ENCODE measurements around the gene ERBB4. TPM values are rescaled to one million over a fixed set of nuclear protein-coding genes. Genes with fewer than 3 reads are reported as not detected.

Gene ERBB4
- total RNA-seq, 1 donor from 2014 or later, result 22.6 TPM

DNA sequence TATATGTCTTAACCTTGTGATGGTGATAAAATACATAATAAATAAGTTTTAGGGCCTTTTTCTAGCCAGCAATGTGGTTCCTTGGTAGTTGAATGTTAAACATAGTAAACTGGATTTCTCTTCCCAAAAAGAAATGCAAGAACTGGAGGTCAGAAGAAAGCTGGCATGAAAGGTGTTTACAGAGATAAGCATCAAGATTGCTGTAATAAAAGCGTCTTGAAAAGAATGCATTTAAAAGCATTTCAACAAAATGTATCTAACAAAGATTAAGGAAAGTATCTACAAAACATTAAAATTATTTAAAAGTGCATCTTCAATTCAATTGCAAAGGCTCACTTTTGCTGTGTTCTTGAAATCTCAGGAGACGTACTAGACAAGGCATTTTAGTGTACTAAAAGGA, 419.0 kb downstream of the ERBB4 start:
- DNase-seq (no peak), ATAC-seq (no peak)
- no peak overlapping the region for H3K27ac ChIP-seq
- no peaks in the 10 kb centered on the region for H3K4me1 ChIP-seq
- TF ChIP-seq, protein P1, sequence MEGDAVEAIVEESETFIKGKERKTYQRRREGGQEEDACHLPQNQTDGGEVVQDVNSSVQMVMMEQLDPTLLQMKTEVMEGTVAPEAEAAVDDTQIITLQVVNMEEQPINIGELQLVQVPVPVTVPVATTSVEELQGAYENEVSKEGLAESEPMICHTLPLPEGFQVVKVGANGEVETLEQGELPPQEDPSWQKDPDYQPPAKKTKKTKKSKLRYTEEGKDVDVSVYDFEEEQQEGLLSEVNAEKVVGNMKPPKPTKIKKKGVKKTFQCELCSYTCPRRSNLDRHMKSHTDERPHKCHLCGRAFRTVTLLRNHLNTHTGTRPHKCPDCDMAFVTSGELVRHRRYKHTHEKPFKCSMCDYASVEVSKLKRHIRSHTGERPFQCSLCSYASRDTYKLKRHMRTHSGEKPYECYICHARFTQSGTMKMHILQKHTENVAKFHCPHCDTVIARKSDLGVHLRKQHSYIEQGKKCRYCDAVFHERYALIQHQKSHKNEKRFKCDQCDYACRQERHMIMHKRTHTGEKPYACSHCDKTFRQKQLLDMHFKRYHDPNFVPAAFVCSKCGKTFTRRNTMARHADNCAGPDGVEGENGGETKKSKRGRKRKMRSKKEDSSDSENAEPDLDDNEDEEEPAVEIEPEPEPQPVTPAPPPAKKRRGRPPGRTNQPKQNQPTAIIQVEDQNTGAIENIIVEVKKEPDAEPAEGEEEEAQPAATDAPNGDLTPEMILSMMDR (IDR thresholded peaks at IDR 0.05), result no peak
- intact Hi-C loops (cut with DNase I), result no loop called here
- H3K9me3 ChIP-seq, result no peaks in the 10 kb centered on the region
- no peaks in the 10 kb centered on the region for H3K36me3 ChIP-seq
- no peak overlapping the region for H3K4me3 ChIP-seq
- H3K27me3 ChIP-seq, result no peaks in the 10 kb centered on the region

DNA sequence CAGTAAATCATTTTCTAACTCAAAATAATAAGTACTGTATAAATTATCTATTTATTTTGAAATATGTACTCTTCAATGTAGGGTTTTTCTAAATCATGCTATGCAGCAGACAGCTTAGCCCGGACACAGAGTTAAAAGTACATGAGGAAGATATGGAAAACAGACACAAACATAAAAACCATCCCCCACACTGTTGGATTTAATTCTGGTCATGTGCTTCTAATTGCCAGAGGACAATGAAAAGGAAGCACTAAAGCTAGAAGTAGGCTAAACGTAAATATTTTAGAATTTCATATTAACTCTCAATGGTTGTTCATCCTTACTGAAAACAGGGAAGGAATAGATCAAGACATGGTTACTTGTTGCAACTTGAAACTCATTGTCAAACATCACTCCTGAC, 420.7 kb downstream of the ERBB4 start:
- no peak overlapping the region for H3K27ac ChIP-seq
- ATAC-seq (no peak), DNase-seq (no peak)
- no peaks in the 10 kb centered on the region for H3K4me1 ChIP-seq
- TF ChIP-seq, protein P1 (IDR thresholded peaks at IDR 0.05), result no peak
- no peaks in the 10 kb centered on the region for H3K27me3 ChIP-seq
- H3K4me3 ChIP-seq, result no peak overlapping the region
- intact Hi-C loops (cut with DNase I), result no loop called here
- H3K36me3 ChIP-seq, result no peaks in the 10 kb centered on the region
- no peaks in the 10 kb centered on the region for H3K9me3 ChIP-seq

DNA sequence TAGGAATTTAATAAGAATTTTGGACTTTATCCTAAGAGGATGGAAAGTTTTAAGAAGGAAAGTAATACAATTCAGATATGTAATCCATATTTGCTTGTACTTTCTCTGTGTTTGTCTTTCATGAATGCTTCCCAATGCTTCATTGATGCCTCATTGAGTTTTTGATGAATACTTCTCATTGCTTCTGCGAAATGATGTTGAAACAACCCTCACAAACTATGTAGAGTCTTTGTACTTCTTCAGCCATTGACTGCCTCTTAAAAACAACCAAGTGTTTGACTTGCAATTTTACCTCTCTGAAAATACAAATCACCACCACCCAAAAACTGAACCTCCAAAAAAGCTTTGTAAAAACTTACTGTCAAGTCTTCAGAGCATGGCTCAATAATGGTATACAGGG, 424.1 kb downstream of the ERBB4 start:
- ATAC-seq (peak; percentile 36), DNase-seq (no peak)
- no peaks in the 10 kb centered on the region for H3K9me3 ChIP-seq

DNA sequence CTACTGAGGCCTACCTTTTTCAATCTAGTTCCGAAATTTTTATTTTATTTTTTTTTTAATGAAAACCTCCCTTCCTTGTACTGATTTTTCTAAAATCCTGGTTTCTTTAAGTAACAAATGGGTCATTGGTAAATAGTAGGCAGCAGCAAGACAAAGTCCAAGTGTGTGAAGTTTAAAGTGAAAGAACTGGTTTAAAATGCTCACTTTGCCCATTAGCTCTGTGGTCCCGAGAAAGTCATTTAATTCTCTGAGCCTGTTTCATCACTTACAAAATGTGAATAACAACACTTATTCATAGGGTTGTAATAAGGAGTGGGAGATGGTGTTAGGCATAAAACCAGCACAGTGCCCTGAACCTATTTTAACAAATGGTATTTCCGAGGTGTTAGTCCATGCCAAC, 426.2 kb downstream of the ERBB4 start:
- Histone ChIP-seq H3K4me3 (no peak overlapping the region), H3K27me3 (no peaks in the 10 kb centered on the region), H3K27ac (no peak overlapping the region), H3K36me3 (no peaks in the 10 kb centered on the region), H3K4me1 (no peaks in the 10 kb centered on the region), H3K9me3 (no peaks in the 10 kb centered on the region)
- TF ChIP-seq, protein P1 (IDR thresholded peaks at IDR 0.05), result no peak
- DNase-seq, result no peak
- intact Hi-C loops (cut with DNase I), result no loop called here
- ATAC-seq, result no peak

More for the DNA sequence above, 424.1 kb downstream of the ERBB4 start:
- intact Hi-C loops (cut with DNase I), result no loop called here
- TF ChIP-seq, protein P1 (IDR thresholded peaks at IDR 0.05), result no peak
- Histone ChIP-seq H3K4me3 (no peak overlapping the region), H3K27ac (no peak overlapping the region), H3K36me3 (no peaks in the 10 kb centered on the region), H3K4me1 (no peaks in the 10 kb centered on the region), H3K27me3 (no peaks in the 10 kb centered on the region)

DNA sequence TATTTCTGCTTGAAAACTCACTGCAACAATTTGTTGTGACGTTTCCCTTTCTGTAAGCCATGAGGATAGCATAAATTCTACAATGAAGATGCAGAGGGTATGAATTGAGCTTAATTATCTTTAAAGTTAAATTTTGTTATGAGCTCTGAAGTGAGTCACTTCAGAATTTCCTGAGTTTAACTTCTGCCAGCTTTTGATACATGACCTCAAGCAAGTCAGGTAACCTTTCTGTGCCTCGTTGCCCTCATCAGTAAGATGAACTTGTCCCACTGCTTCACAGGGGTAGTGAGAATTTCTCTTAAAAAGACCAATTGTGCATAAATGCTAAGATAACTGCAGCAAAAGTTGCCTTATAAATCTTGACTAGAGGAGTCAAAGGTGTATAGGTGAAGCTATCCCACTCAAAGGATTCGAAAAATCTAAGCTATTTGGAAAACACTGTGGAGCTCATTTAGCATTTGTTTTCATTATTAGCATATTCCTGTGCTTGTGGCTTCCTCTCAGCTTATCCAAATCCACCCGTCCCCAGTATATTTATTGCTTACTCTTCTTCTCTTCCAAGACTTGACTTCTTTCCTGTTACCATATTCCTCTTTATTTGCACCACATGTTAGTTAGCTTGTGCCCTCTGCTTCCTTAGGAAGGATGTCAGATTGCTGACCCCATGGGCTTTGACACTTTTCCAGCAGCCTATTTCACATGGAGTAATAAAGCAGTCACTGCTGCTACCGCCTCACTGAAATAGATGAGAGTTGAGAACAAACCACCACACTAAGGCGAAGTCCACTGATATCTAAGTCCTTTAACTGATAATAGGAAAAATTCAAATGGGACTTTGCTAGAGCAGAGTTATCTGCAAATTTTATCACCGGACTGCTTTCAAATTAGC, 428.6 kb downstream of the ERBB4 start:
- H3K4me1 ChIP-seq, result no peaks in the 10 kb centered on the region
- intact Hi-C loops (cut with DNase I), result no loop called here
- no peak for DNase-seq
- no peak overlapping the region for H3K4me3 ChIP-seq
- no peaks in the 10 kb centered on the region for H3K36me3 ChIP-seq
- H3K9me3 ChIP-seq, result no peaks in the 10 kb centered on the region
- no peak for ATAC-seq
- no peak overlapping the region for H3K27ac ChIP-seq
- H3K27me3 ChIP-seq, result no peaks in the 10 kb centered on the region
- TF ChIP-seq, protein P1 (IDR thresholded peaks at IDR 0.05), result no peak

Data from upper lobe of right lung (tissue), 1 donor.